Measurements from ENCODE around the gene MBOAT2.

Gene MBOAT2

GRCh38 chr2:9018109-9018508 lies 14.6 kb upstream of the MBOAT2 start:
- no peak for DNase-seq (ENCODE audit: low read depth)

- DNase-seq (ENCODE audit: low read depth) = no peak
Measured at GRCh38 chr2:9017411-9017810, 13.9 kb upstream of the MBOAT2 start.

- no peak for DNase-seq (ENCODE audit: low read depth)
Measured at GRCh38 chr2:9015998-9016397, 12.5 kb upstream of the MBOAT2 start.

- no peak for DNase-seq (ENCODE audit: low read depth)
Measured at GRCh38 chr2:9013403-9013802, 9.9 kb upstream of the MBOAT2 start.

DNA sequence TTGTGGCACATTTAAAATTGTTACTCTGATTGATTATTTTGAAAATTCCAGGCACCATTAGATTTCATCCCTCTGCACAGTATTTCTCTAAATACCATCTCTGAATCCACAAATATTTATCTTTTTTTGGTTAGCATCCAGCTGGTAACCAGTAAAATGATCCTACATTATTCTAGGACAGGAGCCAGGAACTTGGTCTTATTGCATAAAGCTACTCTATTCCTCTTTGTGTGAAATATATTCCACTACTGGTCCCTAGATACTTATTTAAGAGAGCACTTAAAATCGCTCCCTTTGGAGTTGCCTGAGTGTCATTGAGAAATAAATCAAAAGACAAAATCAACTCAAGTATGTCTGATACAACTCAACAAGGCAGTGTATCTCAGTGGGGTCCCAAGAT lies 7.4 kb upstream of the MBOAT2 start:
- no peak for DNase-seq (ENCODE audit: low read depth)

DNA sequence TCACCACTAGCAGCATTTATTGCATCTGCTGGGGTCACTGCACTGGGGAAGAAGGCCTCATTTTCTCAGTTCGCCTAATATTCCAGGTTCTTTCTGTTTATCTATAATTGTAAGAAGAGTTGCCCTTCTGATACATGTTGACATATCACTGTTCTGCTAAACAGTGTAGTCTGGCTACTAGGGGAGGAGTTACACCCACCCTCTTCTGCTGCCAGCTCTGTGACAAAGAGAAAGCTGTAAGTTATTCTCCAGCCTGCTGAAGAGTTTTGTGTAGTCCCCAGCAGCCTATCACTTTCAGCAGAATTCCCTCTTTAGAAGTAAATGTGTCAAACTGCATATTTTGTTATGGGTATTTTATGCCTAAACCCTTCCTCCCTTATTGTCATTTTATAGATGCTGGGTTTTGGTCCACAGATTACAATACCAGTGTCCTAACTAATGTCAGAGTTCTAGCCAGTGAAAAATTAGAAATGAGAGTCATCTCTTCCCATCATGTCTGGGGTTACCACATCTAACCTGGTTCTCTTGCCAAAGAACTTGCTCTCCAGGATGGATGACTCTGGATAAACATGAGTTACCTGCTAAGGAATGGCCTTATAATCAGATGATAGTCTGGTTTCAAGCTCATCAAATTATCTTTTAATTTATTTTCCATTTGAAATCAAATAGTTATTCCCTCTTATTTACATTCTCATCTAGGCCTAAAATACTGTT lies 5.6 kb upstream of the MBOAT2 start:
- DNase-seq (ENCODE audit: low read depth) = no peak

- DNase-seq (ENCODE audit: low read depth) = no peak
Measured at GRCh38 chr2:9006368-9006767, 2.9 kb upstream of the MBOAT2 start.

DNA sequence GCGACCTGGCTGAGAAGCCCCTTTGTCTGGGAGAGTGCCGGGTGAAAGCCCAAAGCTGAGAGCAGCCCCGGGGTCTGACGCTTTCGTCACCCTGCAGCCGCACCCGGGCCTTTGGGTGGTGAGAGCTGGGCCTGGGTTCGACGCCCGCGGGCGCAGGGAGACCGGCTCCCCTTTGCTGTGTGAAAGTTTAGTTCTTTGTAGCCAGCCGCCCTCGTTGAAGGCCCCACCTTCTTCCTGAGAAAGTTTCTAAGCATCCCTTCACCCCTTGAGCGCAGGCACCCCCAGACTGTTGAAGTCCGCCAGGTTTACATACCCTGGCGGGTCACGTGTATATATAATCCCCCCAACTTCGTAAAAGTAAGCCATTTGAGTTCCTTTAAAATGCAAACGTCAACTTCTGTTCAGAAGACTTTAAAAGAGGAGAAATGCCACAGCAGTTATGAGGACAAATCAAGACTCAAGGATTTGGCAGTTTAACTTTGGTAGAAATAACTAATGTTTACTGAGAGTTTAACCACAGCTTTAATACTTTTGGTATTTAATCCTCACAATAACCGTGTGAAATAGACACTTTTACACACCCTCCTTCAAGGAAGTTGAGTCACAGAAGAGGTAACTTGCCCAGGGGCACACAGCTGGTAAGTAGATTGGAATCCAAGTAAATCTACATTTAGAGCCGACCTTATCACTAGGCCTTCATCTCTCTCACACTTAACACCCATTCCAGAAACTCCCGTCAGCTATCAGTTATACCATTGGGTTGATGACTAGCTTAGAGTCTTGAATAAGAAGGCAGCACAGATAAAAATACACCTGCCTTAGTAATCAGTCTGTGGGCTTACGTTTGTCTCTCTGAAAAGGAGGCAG lies 1.1 kb upstream of the MBOAT2 start:
- DNase-seq (ENCODE audit: low read depth) = no peak

DNA sequence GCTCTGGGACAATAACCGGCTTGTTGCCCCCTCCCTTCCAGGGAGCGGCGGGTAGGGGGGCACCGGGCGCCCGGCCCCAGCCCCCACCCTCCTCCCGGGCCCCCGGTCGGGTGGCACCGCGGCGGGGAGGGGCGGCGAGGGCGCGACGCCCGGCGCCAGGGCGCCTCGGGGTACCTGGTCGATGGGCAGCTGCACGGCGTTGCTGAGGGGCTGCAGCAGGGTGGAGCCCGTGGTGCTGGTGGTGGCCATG lies 193 bp downstream of the MBOAT2 start:
- DNase-seq (ENCODE audit: low read depth) = no peak

DNA sequence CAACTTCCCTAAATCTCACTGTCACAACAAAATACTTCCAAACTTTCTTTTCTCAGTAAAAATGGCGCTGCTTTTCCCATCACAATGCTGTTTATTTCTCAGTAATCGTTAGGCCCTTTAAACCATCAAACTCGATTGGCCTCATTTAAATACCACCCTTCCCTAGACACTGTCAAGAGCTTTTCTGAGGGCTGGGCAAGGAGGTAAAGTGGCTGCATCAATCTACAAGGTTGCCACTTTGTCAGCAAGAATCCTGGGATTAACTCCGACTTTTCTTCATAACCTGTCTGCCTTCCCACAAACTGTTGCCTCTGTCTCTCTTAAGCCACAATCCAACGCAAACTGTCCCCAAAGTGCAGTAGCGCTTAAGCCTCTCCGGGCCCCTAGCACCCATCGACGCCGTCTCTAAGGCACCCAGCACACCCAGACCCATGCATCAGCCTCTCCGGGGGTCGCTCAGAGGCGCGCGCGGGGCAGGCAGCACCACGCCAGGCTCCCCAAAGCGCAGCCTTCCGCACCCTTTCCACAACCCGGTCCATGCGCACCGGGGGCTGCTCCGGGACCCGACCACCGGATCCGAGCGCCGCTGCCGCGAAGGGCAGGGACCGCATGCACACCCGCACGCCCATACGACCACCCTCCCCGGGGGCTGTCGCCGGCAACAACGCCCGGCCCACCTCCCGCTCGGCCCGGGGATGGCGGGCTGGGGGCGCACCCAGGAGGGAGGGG lies 683 bp downstream of the MBOAT2 start:
- DNase-seq (ENCODE audit: low read depth) = no peak

DNA sequence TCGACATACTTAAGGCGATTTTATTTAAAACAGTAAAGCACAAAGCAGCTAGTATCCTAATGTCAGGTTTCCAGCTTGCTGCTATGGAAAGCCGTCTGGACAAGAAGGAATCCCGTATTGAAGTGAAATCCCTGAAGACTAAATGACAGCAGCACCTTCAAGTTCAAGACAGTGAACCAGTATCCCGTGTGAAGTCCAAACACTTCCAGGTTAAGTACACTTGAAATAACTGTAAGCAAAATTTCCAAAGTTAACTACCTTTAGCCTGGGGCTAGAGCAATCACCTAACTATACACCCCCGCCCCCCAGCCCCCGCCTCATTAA lies 1.2 kb downstream of the MBOAT2 start:
- DNase-seq (ENCODE audit: low read depth) = no peak

DNA sequence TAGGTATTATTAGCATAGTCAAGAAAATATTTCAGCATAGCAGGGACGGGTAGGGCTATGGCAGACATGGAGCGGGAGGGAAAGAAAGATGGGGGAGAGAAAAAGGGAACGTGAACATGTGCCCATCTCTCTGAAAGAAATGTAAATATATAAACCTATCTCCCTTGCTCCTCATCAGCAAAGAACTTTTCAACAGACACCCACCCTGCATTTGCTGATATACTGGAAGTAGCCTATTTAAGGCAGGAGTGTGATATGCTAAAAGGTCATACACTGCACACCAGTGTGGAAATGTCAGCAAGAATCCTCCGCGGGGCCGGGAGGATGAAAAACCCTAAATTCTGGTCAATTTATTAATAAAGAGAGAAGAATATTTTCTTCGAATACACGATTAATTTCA lies 1.7 kb downstream of the MBOAT2 start:
- DNase-seq (ENCODE audit: low read depth) = no peak

DNA sequence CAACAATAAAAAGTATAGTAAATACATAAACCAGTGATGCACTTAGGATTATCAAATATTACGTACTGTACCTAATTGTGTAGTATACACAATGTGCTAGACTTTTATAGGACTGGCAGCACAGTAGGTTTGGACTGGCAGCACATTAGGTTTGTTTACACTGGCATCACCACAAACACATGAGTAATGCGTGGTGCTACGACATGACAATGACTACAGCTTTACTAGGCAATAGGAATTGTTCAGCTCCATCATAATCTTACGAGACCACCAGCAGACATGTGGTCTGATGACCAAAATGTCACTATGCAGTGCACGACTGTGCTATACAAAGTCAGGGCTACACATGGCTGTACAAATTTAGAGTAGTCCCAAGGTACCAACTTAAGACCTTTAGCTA lies 2.3 kb downstream of the MBOAT2 start:
- no peak for DNase-seq (ENCODE audit: low read depth)

- no peak for DNase-seq (ENCODE audit: low read depth)
Measured at GRCh38 chr2:9000442-9000841, 3.0 kb downstream of the MBOAT2 start.

GRCh38 chr2:8999797-9000196 lies 3.7 kb downstream of the MBOAT2 start:
- DNase-seq (ENCODE audit: low read depth) = no peak

GRCh38 chr2:8999102-8999446 lies 4.4 kb downstream of the MBOAT2 start:
- DNase-seq (ENCODE audit: low read depth) = no peak

- DNase-seq (ENCODE audit: low read depth) = no peak
Measured at GRCh38 chr2:8998418-8999101, 4.9 kb downstream of the MBOAT2 start.

DNA sequence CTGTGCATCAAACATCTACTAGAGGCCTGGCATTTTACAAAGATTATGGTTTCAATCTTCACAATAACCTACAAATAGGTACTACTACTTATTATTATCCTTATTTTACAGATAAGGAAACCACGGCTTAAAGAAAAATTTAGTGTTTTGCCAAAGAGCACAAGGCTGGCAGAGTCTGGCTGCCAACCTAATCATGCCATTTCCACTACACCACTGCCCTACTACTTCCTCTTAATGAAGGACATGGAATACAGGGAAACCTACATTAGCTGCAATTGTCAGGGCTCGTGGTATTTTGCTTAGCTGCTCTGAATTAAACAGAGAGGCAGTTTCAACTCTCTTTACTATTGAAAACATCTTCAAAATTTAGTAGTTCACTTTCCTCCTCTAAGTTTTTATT lies 5.9 kb downstream of the MBOAT2 start:
- DNase-seq (ENCODE audit: low read depth) = no peak

GRCh38 chr2:8997108-8997507 lies 6.4 kb downstream of the MBOAT2 start:
- DNase-seq (ENCODE audit: low read depth) = no peak

- no peak for DNase-seq (ENCODE audit: low read depth)
Measured at GRCh38 chr2:8996006-8996405, 7.5 kb downstream of the MBOAT2 start.

DNA sequence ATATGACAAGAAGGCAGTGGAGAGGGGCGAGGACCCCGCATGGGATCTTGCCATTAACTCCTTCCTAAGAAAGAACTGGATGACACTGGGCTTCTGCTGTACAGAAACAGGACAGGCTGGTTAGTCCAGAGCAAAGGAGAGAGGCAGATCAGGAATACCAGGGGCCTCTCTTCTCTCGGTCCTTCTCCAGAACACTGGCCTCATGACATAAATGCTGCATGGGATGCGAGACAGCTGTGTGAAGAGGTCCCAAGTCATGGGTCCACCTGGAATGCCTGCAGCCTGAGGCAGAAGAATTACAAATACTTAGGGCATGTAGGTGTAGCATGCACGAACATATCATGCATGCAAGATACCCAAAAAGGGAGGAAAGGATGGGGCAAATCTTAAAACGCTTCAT lies 9.1 kb downstream of the MBOAT2 start:
- DNase-seq (ENCODE audit: low read depth) = no peak

GRCh38 chr2:8993902-8994278 lies 9.6 kb downstream of the MBOAT2 start:
- no peak for DNase-seq (ENCODE audit: low read depth)

All from activated gamma-delta T cell treated with anti-CD3 and anti-CD28 coated beads, Interleukin-2, amount 50 U/mL, for 16 hours (primary cell).